A673 (cell line): ENCODE results near the gene SLC29A3. TPM values are rescaled to one million over a fixed set of nuclear protein-coding genes. Genes with fewer than 3 reads are reported as not detected.

ENCODE experiments used
- BruUV-seq: library from RNA; stranded (reverse); fragments of 400-500 nt; replicated peaks from 2 replicates; lab custom pipeline; 2021; lab: Mats Ljungman, UMichigan
- CTCF ChIA-PET: fragments of 300-600 bp; sonication (Branson Sonifier 250); formaldehyde crosslinking; loops from one replicate; lab custom pipeline; 2022; ENCODE audit warnings: antibody characterized with exemption; lab: Charles Lee
- POLR2A ChIA-PET: fragments of 300-600 bp; sonication (Branson Sonifier 250); formaldehyde crosslinking; loops from one replicate; lab custom pipeline; 2022; ENCODE audit warnings: antibody characterized with exemption; ENCODE audit not compliant: low non-redundant PET; lab: Charles Lee
- DNase-seq: peaks from one replicate; pipeline ENCODE4 v3.0.0-alpha.2; 2015; ENCODE audit warnings: low spot score
- H3K27ac ChIP-seq: fragments of 200-600 bp; sonication (generic); 2 replicates; pipeline ENCODE4 v1.5.1; 2016; ENCODE audit warnings: mixed run types, low read depth, mild to moderate bottlenecking, mixed read lengths, antibody characterized with exemption, low read length; ENCODE audit not compliant: poor library complexity, severe bottlenecking
- H3K27me3 ChIP-seq: fragments of 200-600 bp; sonication (generic); replicated peaks from 2 replicates; pipeline ENCODE4 v1.6.1; 2017; ENCODE audit warnings: mixed run types, low read depth, mild to moderate bottlenecking, mixed read lengths, antibody characterized with exemption, low read length; ENCODE audit not compliant: insufficient read depth, poor library complexity
- H3K36me3 ChIP-seq: fragments of 200-600 bp; sonication (generic); 2 replicates; pipeline ENCODE4 v1.6.1; 2016; ENCODE audit warnings: mixed run types, mild to moderate bottlenecking, mixed read lengths, antibody characterized with exemption, low read length; ENCODE audit not compliant: insufficient read depth, poor library complexity, severe bottlenecking
- H3K4me1 ChIP-seq: fragments of 200-600 bp; sonication (generic); 2 replicates; pipeline ENCODE4 v1.6.1; 2017; ENCODE audit warnings: mixed run types, mild to moderate bottlenecking, mixed read lengths, antibody characterized with exemption, low read length; ENCODE audit not compliant: insufficient read depth, poor library complexity, severe bottlenecking
- H3K4me3 ChIP-seq: fragments of 200-600 bp; sonication (generic); 2 replicates; pipeline ENCODE4 v1.5.1; 2016; ENCODE audit warnings: low read depth, mixed run types, mild to moderate bottlenecking, mixed read lengths, low read length; ENCODE audit not compliant: poor library complexity, severe bottlenecking
- H3K9me3 ChIP-seq: fragments of 200-600 bp; sonication (generic); 2 replicates; pipeline ENCODE4 v1.6.1; 2016; ENCODE audit warnings: mixed run types, low read depth, mild to moderate bottlenecking, mixed read lengths, antibody characterized with exemption, low read length; ENCODE audit not compliant: poor library complexity, severe bottlenecking
- EZH2 ChIP-seq: fragments of 200-600 bp; sonication (generic); IDR thresholded peaks from 2 replicates; pipeline ENCODE4 v1.6.1; 2017; ENCODE audit warnings: borderline replicate concordance, low read depth, mild to moderate bottlenecking, mixed read lengths, antibody characterized with exemption, low read length; ENCODE audit not compliant: poor library complexity, severe bottlenecking
- intact Hi-C: fragments of 100-400 bp; cut with micrococcal nuclease; formaldehyde crosslinking; loops from one replicate; pipeline ENCODE4 v1.10.0; 2022; ENCODE audit not compliant: unreplicated experiment
- total RNA-seq: library from RNA; stranded (reverse); gene quantifications from 2 replicates; pipeline ENCODE4 v1.2.3, GENCODE V29; 2021
- TF ChIP-seq, protein P1 (sequence below): fragments of 300-800, 200-600 bp; sonication (generic); conservative IDR thresholded peaks from 2 replicates; pipeline ENCODE4 v1.5.1; 2017; ENCODE audit warnings: low read depth, mild to moderate bottlenecking, antibody characterized with exemption, low read length, moderate library complexity, mixed read lengths

The SLC29A3 gene
- total RNA-seq, 1 experiment from 2014 or later: 6.1 TPM

DNA sequence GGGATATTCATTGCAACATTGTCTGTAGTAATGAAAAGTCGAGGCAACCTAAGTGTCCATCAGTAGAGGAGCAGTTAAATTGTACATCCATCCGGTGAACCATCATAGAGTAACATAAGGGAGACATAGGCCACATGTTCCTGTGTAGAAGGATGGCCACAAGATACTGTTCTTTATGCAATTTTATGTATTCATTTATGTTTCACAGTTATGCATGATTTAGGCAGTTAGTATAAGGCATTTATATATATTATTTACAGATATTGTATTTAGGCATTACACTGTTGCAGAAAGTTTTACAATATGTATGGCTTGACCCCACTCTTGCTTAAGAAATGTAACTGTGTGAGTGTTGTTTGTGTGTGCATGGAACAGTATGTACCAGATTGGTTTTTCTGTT is 41.7 kb downstream of the SLC29A3 start:
- Histone ChIP-seq H3K4me3 (no peak overlapping the region), H3K36me3 (no peaks in the 10 kb centered on the region), H3K9me3 (no peaks in the 10 kb centered on the region), H3K27ac (no peak overlapping the region), H3K27me3 (no peaks in the 10 kb centered on the region), H3K4me1 (no peaks in the 10 kb centered on the region)
- CTCF ChIA-PET: no interaction called here
- intact Hi-C loops: no loop called here
- TF ChIP-seq, protein P1, sequence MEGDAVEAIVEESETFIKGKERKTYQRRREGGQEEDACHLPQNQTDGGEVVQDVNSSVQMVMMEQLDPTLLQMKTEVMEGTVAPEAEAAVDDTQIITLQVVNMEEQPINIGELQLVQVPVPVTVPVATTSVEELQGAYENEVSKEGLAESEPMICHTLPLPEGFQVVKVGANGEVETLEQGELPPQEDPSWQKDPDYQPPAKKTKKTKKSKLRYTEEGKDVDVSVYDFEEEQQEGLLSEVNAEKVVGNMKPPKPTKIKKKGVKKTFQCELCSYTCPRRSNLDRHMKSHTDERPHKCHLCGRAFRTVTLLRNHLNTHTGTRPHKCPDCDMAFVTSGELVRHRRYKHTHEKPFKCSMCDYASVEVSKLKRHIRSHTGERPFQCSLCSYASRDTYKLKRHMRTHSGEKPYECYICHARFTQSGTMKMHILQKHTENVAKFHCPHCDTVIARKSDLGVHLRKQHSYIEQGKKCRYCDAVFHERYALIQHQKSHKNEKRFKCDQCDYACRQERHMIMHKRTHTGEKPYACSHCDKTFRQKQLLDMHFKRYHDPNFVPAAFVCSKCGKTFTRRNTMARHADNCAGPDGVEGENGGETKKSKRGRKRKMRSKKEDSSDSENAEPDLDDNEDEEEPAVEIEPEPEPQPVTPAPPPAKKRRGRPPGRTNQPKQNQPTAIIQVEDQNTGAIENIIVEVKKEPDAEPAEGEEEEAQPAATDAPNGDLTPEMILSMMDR: no peak
- no peak for TF ChIP-seq EZH2
- POLR2A ChIA-PET: no interaction called here
- DNase-seq: no peak
- BruUV-seq: no TSS peak

GRCh38 chr10:71361581-71361980 is 42.5 kb downstream of the SLC29A3 start:
- TF ChIP-seq, protein P1: no peak
- no peak for TF ChIP-seq EZH2
- Histone ChIP-seq H3K4me3 (no peak overlapping the region), H3K4me1 (no peaks in the 10 kb centered on the region), H3K27me3 (no peaks in the 10 kb centered on the region), H3K36me3 (no peaks in the 10 kb centered on the region), H3K27ac (no peak overlapping the region), H3K9me3 (no peaks in the 10 kb centered on the region)
- no TSS peak for BruUV-seq
- intact Hi-C loops: no loop called here
- CTCF ChIA-PET: no interaction called here
- no peak for DNase-seq
- POLR2A ChIA-PET: no interaction called here

DNA sequence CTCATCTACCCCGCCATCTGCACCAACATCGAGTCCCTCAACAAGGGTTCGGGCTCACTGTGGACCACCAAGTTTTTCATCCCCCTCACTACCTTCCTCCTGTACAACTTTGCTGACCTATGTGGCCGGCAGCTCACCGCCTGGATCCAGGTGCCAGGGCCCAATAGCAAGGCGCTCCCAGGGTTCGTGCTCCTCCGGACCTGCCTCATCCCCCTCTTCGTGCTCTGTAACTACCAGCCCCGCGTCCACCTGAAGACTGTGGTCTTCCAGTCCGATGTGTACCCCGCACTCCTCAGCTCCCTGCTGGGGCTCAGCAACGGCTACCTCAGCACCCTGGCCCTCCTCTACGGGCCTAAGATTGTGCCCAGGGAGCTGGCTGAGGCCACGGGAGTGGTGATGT is 43.1 kb downstream of the SLC29A3 start:
- intact Hi-C loops: no loop called here
- CTCF ChIA-PET: no interaction called here
- POLR2A ChIA-PET: no interaction called here

More for the DNA sequence above, 43.1 kb downstream of the SLC29A3 start:
- no peaks in the 10 kb centered on the region for H3K9me3 ChIP-seq
- BruUV-seq: no TSS peak
- no peak for DNase-seq
- no peak overlapping the region for H3K4me3 ChIP-seq
- H3K27ac ChIP-seq: no peak overlapping the region
- TF ChIP-seq, protein P1: no peak
- TF ChIP-seq EZH2: no peak
- H3K36me3 ChIP-seq: no peaks in the 10 kb centered on the region
- no peaks in the 10 kb centered on the region for H3K27me3 ChIP-seq
- H3K4me1 ChIP-seq: no peaks in the 10 kb centered on the region
